ENCODE measurements around the gene ZBTB25.

DNA sequence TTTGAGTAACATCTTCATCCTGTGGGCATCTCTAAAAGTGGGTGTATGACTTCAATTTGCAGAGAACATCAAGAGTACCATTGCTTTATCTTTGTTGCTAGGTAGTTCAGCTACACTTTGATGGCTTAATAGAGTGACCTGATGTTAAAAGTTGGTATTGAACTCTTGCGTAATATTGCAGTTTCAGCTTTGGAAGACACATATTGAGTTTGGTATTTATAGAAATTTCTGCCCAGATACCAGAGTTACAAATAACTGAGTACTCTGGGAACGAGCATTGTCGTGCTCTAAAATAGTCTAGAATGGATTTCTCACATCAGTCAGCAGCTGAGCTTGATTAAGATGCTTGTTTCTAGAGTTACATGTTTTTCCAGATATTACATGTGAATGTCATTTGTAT is 63.1 kb downstream of the ZBTB25 start:
- TF ChIP-seq, protein P1, sequence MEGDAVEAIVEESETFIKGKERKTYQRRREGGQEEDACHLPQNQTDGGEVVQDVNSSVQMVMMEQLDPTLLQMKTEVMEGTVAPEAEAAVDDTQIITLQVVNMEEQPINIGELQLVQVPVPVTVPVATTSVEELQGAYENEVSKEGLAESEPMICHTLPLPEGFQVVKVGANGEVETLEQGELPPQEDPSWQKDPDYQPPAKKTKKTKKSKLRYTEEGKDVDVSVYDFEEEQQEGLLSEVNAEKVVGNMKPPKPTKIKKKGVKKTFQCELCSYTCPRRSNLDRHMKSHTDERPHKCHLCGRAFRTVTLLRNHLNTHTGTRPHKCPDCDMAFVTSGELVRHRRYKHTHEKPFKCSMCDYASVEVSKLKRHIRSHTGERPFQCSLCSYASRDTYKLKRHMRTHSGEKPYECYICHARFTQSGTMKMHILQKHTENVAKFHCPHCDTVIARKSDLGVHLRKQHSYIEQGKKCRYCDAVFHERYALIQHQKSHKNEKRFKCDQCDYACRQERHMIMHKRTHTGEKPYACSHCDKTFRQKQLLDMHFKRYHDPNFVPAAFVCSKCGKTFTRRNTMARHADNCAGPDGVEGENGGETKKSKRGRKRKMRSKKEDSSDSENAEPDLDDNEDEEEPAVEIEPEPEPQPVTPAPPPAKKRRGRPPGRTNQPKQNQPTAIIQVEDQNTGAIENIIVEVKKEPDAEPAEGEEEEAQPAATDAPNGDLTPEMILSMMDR (IDR thresholded peaks at IDR 0.05), result no peak
- TF ChIP-seq POLR2AphosphoS5 (IDR thresholded peaks at IDR 0.05), result no peak
- TF ChIP-seq EP300 (IDR thresholded peaks at IDR 0.05), result no peak
